OCI-LY7 (cell line): ENCODE results near the gene TGM2.

Experiments used
- CTCF ChIP-seq: fragments of 200-600 bp; sonication (generic); conservative IDR thresholded peaks from 2 replicates; pipeline ENCODE4 v1.5.1; 2014; ENCODE audit warnings: mild to moderate bottlenecking, antibody characterized with exemption, low read length, moderate library complexity, mixed read lengths
- EZH2phosphoT487 ChIP-seq: fragments of 200-600 bp; sonication (generic); IDR thresholded peaks from 2 replicates; pipeline ENCODE4 v1.6.1; 2018; ENCODE audit warnings: low read depth, borderline replicate concordance, mild to moderate bottlenecking, mixed run types, antibody characterized with exemption, low read length, moderate library complexity, mixed read lengths

GRCh38 chr20:38167328-38167850 lies 2.3 kb upstream of the TGM2 start:
- TF ChIP-seq CTCF: no peak
- no peak for TF ChIP-seq EZH2phosphoT487
